CD4-positive, alpha-beta T cell treated with Interferon gamma for 1 hour (primary cell): ENCODE results near the gene TMEM207.

ENCODE experiments used
- DNase-seq: peaks from one replicate; pipeline ENCODE4 v3.0.0-alpha.2; 2020

TMEM207 gene

DNA sequence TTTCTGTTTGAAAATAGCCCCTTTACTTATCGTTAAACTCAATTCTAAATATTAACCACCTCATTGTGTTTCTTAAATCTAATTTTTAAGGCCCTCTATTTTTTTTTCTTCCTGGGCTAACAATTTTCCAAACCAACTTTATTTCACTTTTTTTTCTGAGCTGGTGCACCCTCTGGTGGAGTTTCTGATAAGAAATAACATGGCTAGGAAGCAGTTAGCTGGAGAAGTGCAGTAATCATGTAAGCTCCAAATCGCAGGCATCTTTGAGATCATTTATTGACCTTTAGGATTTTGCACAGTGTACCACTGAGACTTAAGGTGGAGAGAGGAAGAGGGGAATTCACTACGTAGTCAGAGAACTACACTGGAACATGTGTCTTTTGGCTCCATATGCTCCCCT is 6.4 kb downstream of the TMEM207 start:
- DNase-seq, result no peak

DNA sequence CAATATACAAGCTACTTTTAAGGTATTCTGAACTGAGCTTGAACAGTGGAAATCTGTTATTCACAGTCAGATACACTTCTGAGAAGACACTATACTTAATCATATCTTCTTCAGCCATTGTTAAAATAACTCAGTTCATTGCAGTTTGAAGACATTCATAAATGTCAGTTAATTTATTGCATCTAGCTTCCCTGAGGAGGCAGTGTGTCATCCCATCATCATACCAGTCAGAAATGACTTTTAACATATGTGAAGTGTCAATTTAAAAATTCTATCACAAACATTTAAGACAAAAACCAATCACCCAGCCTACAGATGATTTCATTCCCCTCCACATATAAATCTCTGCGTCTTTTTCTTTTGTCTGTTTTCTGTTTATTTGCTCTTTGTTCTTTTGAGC is 7.5 kb downstream of the TMEM207 start:
- no peak for DNase-seq

DNA sequence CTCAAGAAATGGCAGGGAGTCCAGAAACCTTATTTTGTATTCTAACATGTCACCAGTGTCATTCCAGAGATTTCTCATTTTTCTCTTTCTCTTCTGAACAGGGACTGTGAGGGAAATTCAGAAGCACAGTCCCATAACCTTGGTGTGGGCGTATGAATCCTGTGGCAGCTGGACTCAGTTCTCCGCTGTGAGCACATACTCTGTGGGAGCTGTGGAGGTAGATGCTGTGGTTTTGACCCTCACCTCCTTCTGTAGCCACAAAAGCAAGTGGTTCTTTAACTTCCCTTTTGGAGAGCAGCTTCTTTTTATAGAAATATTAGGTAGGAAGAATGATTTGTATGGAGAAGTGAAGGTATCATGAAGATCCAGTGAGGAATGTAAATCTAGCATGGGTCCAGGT is 13.4 kb downstream of the TMEM207 start:
- DNase-seq, result no peak

DNA sequence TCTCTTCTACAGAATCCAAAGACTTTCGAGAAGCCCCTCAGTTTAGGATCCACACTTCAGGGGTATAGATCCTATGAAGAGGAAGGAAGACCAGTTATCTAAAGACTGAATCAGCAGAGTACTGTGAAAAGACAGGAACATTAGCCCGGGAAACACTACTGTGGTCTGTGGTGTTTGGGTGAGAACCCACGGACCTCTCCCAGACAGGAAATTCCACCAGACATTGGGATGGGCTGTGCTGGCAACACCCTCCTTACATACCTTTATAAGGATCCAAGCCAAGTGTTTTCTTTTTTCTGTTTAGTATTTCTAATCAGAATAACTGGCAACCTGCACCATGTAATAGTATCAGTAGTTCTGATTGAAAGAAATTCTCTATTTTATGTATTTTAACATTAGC is 14.1 kb downstream of the TMEM207 start:
- DNase-seq, result no peak

DNA sequence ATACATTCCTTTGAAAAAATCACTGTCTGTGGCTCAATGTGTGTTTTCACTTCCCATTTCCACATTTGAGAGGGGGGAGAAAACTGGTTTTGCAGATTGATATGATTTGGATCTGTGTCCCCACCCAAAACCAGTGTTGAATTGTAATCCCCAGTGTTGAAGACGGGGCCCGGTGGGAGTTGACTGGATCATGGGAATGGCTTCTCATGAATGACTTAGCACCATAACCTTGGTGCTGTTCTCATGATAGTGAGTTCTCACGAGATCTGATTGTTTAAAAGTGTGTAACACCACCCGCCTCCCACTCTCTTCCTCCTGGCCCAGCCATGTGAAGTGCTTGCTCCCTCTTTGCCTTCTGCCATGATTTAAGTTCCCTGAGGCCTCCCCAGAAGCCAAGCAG is 16.1 kb downstream of the TMEM207 start:
- no peak for DNase-seq

DNA sequence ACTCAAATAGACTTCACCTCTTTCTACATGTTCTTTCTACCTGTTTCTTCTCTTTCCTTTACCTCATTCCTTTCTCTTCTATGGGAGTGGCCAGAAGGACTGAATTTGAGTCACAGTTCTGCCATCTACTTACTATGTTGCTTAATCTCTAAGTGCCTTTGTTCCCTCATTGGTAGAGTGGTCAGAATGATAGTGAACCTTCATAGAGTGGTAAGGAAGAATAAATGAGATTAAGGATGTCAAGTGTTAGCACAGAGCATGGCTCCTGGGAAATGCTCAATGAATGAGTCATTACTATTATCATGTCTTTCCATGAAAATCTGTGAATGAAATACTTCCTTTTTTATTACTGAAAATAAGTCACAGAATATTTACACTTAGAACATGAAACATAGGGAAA is 17.5 kb downstream of the TMEM207 start:
- DNase-seq, result no peak

DNA sequence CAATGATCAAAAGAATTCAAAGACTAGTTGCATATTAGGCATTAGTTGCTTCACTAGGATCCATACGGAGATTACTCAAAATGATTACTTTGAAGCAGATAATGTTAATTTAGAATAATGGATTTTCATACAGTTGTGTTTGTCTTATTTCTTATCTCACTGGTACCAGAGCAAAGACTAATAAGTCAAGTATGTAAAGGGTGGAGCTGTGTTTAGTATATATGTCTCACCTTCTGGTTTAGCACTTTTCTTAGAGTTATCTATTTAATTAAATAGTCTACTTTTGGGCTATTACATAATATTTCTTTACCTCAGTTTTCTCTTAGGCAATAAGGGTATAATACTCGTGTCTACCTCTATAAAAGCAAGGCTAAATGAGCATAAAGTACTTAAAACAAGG is 18.8 kb downstream of the TMEM207 start:
- DNase-seq, result no peak

DNA sequence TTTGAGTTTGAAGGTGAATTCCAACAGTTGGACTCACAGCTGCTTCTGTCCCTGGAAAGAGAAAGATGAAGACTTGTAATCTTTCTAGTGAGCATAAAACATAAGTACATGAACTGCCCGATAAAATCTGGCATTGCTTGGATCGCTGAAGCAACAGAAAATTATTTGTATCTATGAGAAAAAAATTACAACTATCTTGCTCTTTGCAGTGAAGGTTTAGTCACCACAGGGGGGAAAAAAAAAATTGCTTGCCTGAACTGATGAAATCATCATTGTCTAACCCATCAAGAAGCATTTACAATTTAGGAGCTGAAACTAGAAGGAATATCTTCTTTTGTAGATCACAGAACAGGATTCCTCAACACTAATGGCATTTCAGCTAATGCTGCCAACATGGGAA is 20.0 kb downstream of the TMEM207 start:
- DNase-seq, result no peak

DNA sequence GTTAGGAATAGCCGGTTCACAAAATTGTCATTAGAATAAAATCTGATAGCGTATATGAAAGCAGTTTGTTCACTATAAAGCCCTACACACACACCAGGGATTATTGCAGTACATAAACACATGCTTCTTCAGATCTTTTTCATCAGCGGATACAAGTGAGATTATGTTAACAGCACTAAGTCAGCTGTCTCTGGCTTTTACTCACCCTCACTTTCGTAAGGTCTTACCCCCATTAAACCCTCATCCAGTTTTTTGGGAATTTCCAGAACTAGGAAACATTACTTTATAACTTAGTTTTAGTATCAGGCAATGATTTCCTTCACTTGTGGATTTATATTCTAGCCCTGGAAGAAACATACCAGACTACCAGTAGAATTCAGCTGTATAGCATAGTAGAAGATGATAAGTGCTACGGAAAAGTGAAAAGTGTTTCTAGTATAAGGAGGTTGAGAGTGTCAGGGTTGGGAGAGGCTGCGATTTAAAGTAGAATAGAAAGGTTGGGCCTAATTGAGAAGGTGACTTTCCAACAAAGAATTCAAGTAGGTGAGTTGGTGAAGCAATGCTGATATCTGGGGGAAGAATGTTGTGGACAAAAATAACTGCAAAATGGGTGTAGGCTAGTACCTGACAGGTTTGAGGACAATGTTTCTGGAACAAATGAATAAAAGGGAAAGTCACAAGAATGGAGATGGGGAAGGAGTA is 22.7 kb downstream of the TMEM207 start:
- DNase-seq, result no peak

DNA sequence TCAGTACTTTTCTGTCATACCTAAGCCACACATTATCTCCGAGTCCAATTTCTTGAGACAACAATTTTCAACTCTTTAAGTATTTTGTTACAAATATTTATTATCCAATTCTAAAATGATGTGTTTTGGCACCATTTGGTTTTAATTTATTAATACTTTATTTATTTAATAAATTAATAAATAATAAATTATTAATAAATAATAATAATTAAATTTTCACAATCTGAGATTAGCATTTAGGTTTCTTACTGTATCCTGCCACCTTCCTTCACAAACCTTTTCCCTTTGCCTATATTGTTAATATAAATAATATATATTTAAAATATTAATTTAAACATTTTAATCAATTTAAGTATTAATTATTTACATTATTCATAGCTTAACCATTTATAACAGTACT is 23.9 kb downstream of the TMEM207 start:
- no peak for DNase-seq

DNA sequence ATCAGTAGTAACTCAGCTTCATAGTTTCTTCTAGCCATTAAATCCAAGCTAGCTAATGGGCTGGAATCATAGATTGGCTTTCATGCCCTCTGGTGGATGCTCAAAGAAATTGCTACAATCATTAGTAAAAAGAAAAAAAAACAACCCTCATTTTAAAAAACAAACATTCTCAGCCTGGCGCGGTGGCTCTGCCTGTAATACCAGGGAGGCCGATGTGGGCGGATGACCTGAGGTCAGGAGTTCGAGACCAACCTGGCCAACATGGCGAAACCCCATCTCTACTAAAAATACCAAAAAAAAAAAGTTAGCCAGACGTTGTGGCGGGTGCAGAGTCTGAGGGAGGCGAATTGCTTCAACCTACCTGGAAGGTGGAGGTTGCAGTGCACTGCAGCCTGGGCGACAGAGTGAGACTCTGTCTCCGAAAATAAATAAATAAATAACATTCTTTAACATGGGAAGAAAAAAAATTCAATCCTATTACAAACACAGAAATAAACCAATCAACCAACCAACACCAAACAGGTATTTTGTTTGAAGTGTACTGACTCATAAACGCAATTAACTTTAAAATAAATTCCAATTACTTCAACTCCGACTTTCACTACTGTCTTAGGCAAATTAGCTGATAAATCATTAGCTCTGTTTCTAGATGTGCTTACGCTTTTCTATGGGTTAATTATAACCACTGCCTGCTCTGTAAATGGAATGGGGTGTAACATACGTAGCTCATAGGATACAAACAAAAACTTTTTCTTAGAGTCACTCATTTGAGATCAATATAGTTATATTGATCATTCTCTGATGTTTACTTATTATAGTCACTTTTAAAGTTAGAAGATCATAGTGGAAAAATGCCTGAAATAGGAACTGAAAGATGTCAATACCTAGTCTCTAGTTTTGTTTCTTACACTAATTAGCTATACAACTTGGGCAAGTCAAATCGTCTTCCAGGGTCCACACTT is 24.9 kb downstream of the TMEM207 start:
- DNase-seq, result peak; percentile 14

DNA sequence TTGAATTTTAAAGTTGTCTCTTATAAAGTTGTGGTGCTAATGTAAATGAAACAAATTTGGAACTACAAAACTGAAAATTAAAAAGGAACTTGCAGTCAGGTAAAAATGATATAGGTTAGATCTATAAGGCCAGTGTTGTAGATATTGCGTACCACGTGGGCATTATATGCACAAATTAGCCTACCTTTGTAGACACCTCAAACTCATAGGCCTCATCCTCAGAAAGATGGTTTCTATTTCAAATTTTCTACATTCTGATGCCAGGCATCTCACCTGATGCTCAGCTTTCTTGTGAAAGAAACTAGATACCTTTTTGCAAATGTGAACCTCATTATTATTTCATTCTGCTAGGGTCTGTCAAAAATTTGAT is 25.6 kb downstream of the TMEM207 start:
- DNase-seq, result no peak

DNA sequence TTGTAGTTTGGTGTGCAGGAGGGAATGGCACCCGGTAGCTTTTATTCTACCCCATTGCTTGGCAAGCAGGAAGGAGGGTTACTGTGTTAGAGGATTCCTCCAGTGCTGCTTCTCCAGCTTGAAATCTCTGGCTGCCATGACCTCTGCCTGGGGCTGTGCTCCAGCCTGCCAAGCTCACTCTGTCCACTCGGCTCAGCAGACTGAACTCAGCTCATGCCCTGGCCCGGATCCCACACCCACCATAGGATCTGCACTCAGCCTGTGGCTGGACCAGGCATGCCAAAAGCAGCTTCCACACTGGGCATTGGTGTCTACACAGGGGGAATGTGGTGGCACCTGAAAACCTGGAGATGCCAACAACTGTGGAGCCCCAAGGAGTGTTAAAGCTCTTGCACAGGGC is 35.4 kb downstream of the TMEM207 start:
- no peak for DNase-seq

DNA sequence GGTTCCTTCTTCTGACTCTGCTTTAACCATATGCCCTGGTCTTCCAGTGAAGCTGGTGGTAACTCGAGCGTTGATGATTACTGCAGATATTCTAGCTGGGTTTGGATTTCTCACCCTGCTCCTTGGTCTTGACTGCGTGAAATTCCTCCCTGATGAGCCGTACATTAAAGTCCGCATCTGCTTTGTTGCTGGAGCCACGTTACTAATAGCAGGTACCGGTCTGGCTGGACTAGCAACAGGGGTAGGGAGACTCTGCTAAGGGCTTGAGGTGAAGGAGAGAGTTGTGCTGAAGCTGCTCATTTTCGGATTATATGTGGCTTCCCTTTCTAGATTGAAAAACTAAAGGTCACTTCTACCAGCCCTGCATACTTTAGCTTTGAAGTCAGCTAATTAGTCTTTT is 45.0 kb downstream of the TMEM207 start:
- no peak for DNase-seq

DNA sequence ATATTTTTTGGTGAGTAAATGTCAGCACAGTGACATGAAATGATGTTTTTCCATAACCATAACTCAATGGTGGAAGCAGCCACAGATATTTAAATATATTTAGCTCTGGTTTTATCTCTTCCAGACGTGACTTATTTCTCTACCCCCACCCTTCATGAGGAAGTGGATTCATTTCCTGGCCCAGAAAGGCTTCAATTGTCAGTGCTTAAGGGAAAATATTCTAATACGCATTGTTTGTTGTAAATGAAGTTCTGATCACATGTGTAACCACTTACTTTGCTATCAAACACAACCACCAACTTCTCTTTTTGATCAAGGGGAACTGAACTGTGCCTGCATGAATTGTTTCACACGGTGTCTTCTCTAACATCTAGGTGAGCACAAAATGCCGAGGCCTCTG is 47.7 kb downstream of the TMEM207 start:
- no peak for DNase-seq

DNA sequence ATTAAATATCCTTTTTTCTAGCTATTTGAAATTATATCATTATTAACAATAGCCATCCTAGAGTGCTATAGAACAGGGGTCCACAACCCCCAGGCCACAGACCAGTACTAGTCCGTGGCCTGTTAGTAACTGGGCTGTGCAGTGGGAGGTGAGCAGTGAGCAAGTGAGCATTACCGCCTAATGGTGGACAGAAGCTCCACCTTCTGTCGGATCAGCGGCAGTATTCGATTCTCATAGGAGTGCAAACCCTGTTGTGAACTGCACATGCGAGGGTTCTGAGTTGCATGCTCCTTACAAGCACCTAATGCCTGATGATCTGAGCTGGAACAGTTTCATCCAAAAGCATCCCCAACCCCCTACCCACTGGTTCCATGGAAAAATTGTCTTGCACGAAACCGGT is 50.0 kb downstream of the TMEM207 start:
- DNase-seq, result no peak

DNA sequence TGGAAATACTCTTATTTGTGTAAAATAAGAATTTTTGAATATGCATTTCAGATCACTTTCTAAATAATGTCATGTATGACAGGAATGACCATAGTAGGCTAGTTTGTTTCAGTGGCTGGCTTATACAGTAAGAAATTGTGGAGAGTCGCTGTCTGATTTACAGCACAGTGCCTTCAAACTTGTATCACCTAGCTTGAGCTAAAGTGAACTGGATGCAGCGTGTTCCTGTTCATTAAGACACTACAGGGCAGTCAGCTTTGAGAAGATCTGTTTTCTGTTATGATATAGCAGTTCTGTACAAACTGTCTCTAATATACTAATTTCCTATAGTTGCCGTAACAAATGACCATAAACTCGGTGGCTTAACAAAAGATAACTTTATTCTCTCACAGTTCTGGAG is 51.8 kb downstream of the TMEM207 start:
- DNase-seq, result no peak

DNA sequence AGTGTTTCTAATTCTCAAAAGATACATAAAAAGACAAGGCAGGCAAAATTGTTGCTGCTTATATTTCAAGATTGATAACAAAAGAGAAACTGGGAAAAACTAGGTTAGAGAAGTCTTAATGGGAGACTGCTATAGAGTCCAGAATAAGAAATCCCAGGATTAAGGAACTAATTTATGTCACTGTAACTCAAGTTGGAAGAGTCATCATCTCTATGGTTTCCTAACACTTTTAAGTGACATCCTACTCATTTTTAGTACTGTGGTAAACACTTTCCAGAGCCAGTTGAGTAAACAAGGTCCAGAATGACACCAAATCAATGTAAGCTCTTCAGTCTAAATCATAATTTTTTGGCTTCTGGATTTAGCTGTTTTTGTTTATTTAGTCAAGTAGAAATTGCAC is 53.7 kb downstream of the TMEM207 start:
- no peak for DNase-seq

DNA sequence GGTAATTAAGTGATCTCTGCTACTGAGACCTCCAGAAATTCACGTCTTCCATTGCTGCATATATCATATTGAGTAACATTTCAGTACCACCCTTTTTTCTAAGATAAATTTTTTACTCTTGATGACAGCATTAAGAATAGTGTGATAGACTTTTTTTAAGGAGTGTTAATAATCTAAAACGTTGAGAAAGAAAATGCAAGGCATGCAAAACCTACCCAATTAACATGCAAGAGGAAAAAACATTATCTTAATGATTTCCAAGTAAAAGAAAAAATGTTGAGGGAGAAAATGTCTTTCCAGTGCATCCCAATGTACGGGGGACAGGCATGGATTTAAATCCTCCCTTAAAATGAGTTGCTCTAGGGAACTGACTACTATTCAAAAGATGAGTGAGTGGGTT is 61.0 kb downstream of the TMEM207 start:
- DNase-seq, result no peak

DNA sequence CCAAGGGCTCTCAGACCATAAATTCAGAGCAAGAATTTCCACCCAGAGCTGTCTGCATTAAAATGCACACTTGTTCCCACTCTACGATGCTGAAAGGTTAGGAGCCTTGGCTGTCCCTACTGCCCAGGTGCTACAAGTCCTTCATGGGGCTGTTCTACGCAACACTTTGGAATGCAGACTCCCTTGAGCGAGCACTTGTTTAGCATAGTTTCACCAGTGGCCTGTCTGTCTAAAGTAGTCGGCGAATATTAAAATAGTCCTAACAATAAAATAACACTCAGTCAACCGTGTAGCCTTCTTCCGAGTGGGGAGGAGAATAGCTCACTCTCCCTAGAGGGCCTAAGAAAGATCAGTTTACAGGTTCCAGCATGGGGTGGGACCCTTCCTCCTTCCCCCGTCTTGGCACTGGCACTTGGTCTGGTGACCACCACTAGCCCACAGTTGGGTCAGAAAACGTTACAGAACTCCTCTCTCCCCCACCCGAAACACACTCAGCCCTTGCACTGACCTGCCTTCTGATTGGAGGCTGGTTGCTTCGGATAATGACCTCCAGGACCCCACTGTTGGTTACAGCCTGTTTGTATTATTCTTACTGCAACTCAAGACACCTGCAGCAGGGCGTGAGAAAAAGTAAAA is 62.0 kb downstream of the TMEM207 start, which contains the start of gene CLDN16:
TSS of gene CLDN16 (plus strand) at position 586 of the 636 bp plus-strand sequence. CDS start 167 bp downstream, outside the sequence.
- DNase-seq, result no peak

DNA sequence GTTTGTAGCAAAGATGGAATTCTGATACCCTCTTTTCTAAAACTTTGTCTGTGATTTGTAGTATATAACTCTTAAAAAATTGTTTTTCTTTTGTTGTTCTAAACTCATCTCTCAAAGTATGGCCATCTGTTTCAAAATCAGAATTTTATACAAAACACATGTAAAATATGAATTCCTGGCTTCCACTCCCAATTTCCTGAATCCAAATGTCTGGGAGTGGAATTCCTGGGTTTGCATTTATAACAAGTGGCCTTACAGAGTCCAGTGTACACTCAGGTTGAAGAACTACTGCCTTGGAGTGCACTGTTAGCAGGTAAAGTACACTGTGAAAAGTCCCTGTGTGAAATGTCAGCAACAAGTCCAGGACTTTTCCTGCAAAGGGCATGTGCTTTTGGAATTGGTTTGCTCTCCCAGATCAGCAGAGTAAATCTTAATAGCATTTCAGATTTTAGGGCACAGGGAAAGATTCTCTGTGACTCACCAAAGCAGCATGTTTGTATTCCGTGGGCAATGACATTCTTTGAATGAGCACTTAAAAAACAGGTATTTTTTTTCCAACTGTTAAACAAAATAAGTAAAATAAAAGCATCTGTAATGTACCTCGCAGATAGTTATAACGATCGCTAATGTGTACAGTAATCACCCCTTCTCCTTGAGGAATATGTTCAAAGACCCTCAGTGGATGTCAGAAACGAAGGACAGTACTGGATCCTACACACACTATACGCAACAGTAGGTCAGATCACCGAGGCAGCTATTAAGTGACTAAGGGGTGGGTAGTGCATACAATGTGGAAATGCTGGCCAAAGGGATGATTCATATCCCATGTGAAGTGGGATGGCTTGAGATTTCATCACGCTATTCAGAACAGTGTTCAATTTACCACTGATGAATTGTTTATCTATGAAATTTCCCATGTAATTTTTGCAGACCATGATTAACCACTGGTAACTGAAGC is 63.7 kb downstream of the TMEM207 start:
- DNase-seq, result no peak

DNA sequence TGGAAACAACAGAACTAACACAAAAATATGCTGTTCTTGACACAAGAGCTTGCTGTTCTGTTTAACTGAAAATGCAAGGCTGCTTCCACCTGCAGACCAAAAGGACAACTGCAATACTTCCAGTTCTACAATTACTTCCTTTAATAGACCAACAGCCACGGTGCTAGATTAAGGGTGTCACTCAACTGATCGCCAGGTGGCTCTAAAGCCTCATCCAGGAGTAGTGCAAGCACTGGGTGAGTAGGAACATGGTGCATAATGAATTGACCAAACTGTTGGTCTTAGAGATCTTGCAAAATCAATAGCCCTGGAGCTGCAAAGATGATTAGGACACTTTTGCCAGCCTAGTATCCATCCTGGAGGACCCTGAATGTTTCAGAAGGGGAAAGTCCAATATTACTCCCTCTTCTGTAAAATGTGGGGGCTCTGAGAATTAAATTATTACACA is 65.4 kb downstream of the TMEM207 start:
- no peak for DNase-seq

DNA sequence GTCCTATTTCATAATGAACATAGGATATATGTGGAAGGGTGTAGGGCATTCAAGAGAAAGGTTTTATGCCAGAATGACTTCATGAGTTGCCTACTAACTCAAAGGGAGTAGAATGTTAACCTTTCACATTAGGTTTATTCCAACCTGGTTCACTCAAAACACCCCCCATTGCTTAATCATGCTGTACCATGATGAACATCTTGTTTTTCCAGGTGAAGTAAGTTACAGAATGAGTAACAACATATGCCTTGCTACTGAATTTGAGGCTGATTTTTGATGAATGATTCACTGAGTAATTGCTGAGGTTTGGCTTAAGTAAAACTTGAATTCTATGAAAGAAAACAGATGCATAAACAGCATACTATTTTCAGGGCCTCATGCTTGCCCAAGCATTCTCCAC is 67.6 kb downstream of the TMEM207 start:
- DNase-seq, result no peak
